VCaP (cell line): ENCODE measurements around the gene DUSP8.

ENCODE experiments used
- H3K27ac ChIP-seq: fragments of 450-650 bp; 2 replicates; pipeline ENCODE4 v1.5.1; 2017
- TF ChIP-seq, protein P1 (sequence below): fragments of 450-650 bp; conservative IDR thresholded peaks from 2 replicates; pipeline ENCODE4 v1.5.1; 2017; ENCODE audit warnings: mild to moderate bottlenecking, moderate library complexity

The DUSP8 gene

DNA sequence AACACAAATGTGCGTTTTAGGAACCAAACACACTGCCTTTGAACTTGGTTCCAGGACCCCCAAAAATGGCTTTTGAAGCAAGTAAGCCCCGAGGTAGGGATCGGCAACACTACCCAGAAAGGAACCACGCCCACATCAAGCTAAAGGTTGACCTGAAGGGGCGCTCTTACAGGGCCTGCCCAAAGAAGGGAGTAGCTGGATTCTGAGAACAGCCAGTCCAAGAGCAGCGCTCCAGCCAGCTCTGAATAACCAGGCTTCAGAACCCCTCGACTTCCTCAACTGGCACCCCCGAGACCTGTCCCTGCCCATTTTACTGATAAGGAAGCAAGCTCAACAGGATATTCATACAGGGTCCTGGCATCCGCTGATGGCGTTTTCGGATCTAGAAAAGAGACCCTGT is 66.6 kb downstream of the DUSP8 start:
- TF ChIP-seq, protein P1, sequence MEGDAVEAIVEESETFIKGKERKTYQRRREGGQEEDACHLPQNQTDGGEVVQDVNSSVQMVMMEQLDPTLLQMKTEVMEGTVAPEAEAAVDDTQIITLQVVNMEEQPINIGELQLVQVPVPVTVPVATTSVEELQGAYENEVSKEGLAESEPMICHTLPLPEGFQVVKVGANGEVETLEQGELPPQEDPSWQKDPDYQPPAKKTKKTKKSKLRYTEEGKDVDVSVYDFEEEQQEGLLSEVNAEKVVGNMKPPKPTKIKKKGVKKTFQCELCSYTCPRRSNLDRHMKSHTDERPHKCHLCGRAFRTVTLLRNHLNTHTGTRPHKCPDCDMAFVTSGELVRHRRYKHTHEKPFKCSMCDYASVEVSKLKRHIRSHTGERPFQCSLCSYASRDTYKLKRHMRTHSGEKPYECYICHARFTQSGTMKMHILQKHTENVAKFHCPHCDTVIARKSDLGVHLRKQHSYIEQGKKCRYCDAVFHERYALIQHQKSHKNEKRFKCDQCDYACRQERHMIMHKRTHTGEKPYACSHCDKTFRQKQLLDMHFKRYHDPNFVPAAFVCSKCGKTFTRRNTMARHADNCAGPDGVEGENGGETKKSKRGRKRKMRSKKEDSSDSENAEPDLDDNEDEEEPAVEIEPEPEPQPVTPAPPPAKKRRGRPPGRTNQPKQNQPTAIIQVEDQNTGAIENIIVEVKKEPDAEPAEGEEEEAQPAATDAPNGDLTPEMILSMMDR = no peak
- no peak overlapping the region for H3K27ac ChIP-seq

DNA sequence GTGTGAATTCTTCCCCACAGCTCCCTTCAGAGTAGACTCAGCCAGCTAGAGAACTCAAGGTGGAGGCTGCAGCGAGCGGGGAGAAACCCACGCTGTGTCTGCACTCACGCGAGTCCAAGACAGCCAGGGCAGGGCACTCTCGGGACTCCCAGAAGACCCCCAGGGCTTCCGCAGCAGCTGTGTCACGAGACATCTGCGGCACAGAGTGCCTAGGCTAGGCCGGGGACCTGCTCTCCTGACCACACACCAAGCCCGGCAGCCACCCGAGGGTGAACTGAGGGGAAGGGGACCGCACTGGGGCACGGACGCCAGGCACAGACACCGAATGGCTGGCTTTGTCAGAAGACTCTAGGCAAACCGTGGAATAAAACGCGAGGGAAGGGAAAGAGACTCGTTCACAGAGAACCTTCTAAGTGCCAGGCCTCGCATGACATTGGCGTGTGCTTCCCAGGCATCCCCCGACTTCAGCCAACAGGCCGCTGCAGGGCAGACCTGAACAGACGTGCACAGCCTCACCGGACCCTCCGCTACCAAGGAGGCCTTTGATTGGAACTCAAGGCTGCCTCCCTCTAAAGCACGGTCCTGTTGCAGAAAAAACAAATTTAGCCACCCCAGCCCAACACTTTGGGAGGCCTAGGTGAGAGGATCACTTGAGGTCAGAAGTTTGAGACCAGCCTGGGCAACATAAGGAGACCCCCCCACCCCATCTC is 67.3 kb downstream of the DUSP8 start:
- TF ChIP-seq, protein P1 = no peak
- peak overlapping the region; percentile 86 for H3K27ac ChIP-seq

DNA sequence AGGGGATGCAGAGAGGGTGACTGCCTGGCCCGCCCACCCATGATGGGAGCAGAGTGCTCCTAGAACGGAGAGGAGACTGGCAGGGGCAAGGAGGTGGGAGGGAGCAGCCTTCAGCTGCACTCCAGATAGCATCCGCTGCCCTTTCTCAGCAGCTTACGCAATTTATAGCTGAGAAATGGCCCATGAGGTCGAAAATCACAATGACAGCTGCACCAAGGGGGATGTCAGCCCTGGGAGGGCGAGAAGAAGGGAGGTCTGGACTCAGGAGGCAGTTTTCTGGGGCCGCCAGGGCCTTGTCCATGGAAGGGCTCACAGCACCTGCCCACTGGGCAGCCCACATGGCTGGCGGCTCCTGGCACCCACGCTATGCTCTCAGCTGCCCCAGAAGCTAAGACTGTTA is 67.9 kb downstream of the DUSP8 start:
- TF ChIP-seq, protein P1 = no peak
- peak overlapping the region; percentile 86 for H3K27ac ChIP-seq
